Lower leg skin (tissue), 3 donors: ENCODE data around the gene PSPN.
"Not testable (repeated sequence)": the region's sequence is repeated elsewhere in the genome, so short reads cannot be mapped to it uniquely, and the experiment has no call there.

ENCODE experiments used
- CTCF ChIP-seq, 3 donors: fragments of 450-650 bp; IDR thresholded peaks; one replicate each; pipeline ENCODE4 v1.5.1; 2016; ENCODE audit warnings: antibody characterized with exemption in 3 of 3, mild to moderate bottlenecking in 3 of 3, moderate library complexity in 2 of 3
- POLR2A ChIP-seq, 2 donors: fragments of 450-650 bp; IDR thresholded peaks; one replicate each; pipeline ENCODE4 v1.6.1; 2016 to 2017; ENCODE audit warnings: antibody characterized with exemption in 2 of 2, mild to moderate bottlenecking in 1 of 2, moderate library complexity in 1 of 2

- not testable (repeated sequence) for TF ChIP-seq CTCF, POLR2A (IDR thresholded peaks at IDR 0.05)
Observed at GRCh38 chr19:6360857-6361216, 14.9 kb downstream of the PSPN start.
